Right atrium auricular region (tissue), 2 donors: ENCODE measurements around the gene CBX2. TPM values are rescaled to one million over a fixed set of nuclear protein-coding genes. Genes with fewer than 3 reads are reported as not detected.
A peak's percentile ranks its signal among the peaks of the same experiment; 100 is the strongest.

Experiments
- DNase-seq: peaks from one replicate; pipeline ENCODE4 v3.0.0-alpha.2; 2019; ENCODE audit warnings: low spot score
- H3K27ac ChIP-seq, 2 donors: fragments of 200-600 bp; sonication (generic); 1 replicate in 1 of 2; 2 replicates in 1 of 2; pipeline ENCODE4 v1.5.1; 2016 to 2019
- H3K27me3 ChIP-seq, 2 donors: fragments of 200-600 bp; sonication (generic); one replicate each; pipeline versions ENCODE4 v1.5.1 to v1.6.0; 2017 to 2019
- H3K36me3 ChIP-seq: fragments of 200-600 bp; sonication (generic); one replicate; pipeline ENCODE4 v1.5.1; 2016
- H3K4me1 ChIP-seq, 2 donors: fragments of 200-600 bp; sonication (generic); one replicate each; pipeline versions ENCODE4 v1.5.1 to v1.6.0; 2017 to 2019
- H3K4me3 ChIP-seq, 2 donors: fragments of 200-600 bp; sonication (generic); 1 replicate in 1 of 2; 2 replicates in 1 of 2; pipeline ENCODE4 v1.5.1; 2017 to 2019; ENCODE audit warnings: mild to moderate bottlenecking in 1 of 2, moderate library complexity in 1 of 2
- H3K9me3 ChIP-seq, 2 donors: fragments of 200-600 bp; sonication (generic); one replicate each; pipeline ENCODE4 v1.5.1; 2019
- CTCF ChIP-seq, 2 donors: fragments of 200-600 bp; sonication (generic); IDR thresholded peaks; one replicate each; pipeline ENCODE4 v1.5.1; 2019; ENCODE audit warnings: antibody characterized with exemption in 2 of 2
- total RNA-seq, 2 donors: library from RNA; depleted of rRNA; stranded (reverse); fragments of >200 nt; gene quantifications; one replicate each; pipeline ENCODE4 v1.1.0, GENCODE V29; 2016

Gene CBX2
- total RNA-seq, 2 donors from 2014 or later, result 1.0 to 1.7 TPM

- Histone ChIP-seq H3K4me1 (peaks cover 0 to 67% of the 10 kb centered on the region in 2 donors), H3K27ac (no peak overlapping the region), H3K4me3 (no peak overlapping the region), H3K27me3 (peaks cover 44 to 52% of the 10 kb centered on the region in 2 donors), H3K36me3 (no peaks in the 10 kb centered on the region), H3K9me3 (no peaks in the 10 kb centered on the region)
- TF ChIP-seq CTCF (IDR thresholded peaks at IDR 0.05), result no peak
- DNase-seq, result no peak
Observed at GRCh38 chr17:79793924-79794304, 16.0 kb downstream of the CBX2 start.

- no peak for DNase-seq
- Histone ChIP-seq H3K36me3 (no peaks in the 10 kb centered on the region), H3K27ac (no peak overlapping the region), H3K9me3 (no peaks in the 10 kb centered on the region), H3K4me1 (peaks cover 0 to 66% of the 10 kb centered on the region in 2 donors), H3K4me3 (no peak overlapping the region), H3K27me3 (peaks cover 43 to 54% of the 10 kb centered on the region in 2 donors)
- no peak for TF ChIP-seq CTCF (IDR thresholded peaks at IDR 0.05)
Observed at GRCh38 chr17:79794659-79795511, 16.9 kb downstream of the CBX2 start.

- Histone ChIP-seq H3K27me3 (peaks cover 42 to 54% of the 10 kb centered on the region in 2 donors), H3K36me3 (no peaks in the 10 kb centered on the region), H3K9me3 (no peaks in the 10 kb centered on the region), H3K27ac (no peak overlapping the region), H3K4me3 (peak overlapping the region in 1 of 2 donors; percentile 80), H3K4me1 (peaks cover 0 to 66% of the 10 kb centered on the region in 2 donors)
- TF ChIP-seq CTCF (IDR thresholded peaks at IDR 0.05), result no peak
- DNase-seq, result no peak
Observed at GRCh38 chr17:79795795-79796443, 18.0 kb downstream of the CBX2 start.

GRCh38 chr17:79796444-79796762, 18.5 kb downstream of the CBX2 start:
- no peak for TF ChIP-seq CTCF (IDR thresholded peaks at IDR 0.05)
- Histone ChIP-seq H3K9me3 (no peaks in the 10 kb centered on the region), H3K4me3 (peak overlapping the region; percentile 53 to 80), H3K27me3 (peaks cover 42 to 54% of the 10 kb centered on the region in 2 donors), H3K4me1 (peaks cover 0 to 66% of the 10 kb centered on the region in 2 donors), H3K27ac (peak overlapping the region; percentile 69 to 83), H3K36me3 (no peaks in the 10 kb centered on the region)
- DNase-seq, result no peak

- DNase-seq, result peak; percentile 99
- peak; percentile 18 to 48 for TF ChIP-seq CTCF (IDR thresholded peaks at IDR 0.05)
- H3K27me3 ChIP-seq, result peaks cover 42 to 54% of the 10 kb centered on the region in 2 donors
- H3K4me1 ChIP-seq, result peaks cover 0 to 64% of the 10 kb centered on the region in 2 donors
- H3K9me3 ChIP-seq, result no peaks in the 10 kb centered on the region
- peak within 1 kb of the TSS; percentile 73 to 83 for H3K27ac ChIP-seq
- peak within 1 kb of the TSS; percentile 53 to 80 for H3K4me3 ChIP-seq
- H3K36me3 ChIP-seq, result no peaks in the 10 kb centered on the region
Observed at GRCh38 chr17:79796763-79797491, 19.0 kb downstream of the CBX2 start, which contains the start of gene CBX8. TSS of gene CBX8 (minus strand) at chr17:79797077. CDS start at chr17:79796998, 79 bp downstream.
